H9 (cell line): ENCODE results near the gene RUNDC1. TPM values are rescaled to one million over a fixed set of nuclear protein-coding genes. Genes with fewer than 3 reads are reported as not detected.

Source experiments
- DNase-seq: peaks from one replicate; pipeline ENCODE4 v3.0.0-alpha.2; 2017
- H2AFZ ChIP-seq: one replicate; pipeline ENCODE4 v1.6.1; 2013; ENCODE audit warnings: mild to moderate bottlenecking, low read length, control low read depth, moderate library complexity
- H2AK5ac ChIP-seq: 2 replicates; pipeline ENCODE4 v1.6.1; 2013; ENCODE audit warnings: low read length, control low read depth, mixed read lengths; ENCODE audit not compliant: insufficient read length
- H2BK120ac ChIP-seq: one replicate; pipeline ENCODE4 v1.6.1; 2013; ENCODE audit warnings: low read depth, mild to moderate bottlenecking, low read length, control low read depth, inconsistent platforms; ENCODE audit not compliant: poor library complexity, severe bottlenecking
- H2BK12ac ChIP-seq: 2 replicates; pipeline ENCODE4 v1.6.1; 2013; ENCODE audit warnings: low read length, control low read depth, mixed read lengths, low read depth; ENCODE audit not compliant: insufficient read length
- H2BK15ac ChIP-seq: 2 replicates; pipeline ENCODE4 v1.6.1; 2013; ENCODE audit warnings: low read depth, low read length, control low read depth
- H2BK20ac ChIP-seq: one replicate; pipeline ENCODE4 v1.6.1; 2013; ENCODE audit warnings: low read depth, mild to moderate bottlenecking, low read length, control low read depth, inconsistent platforms; ENCODE audit not compliant: poor library complexity, severe bottlenecking
- H2BK5ac ChIP-seq: 2 replicates; pipeline ENCODE4 v1.6.1; 2013; ENCODE audit warnings: low read length, control low read depth, mixed read lengths; ENCODE audit not compliant: insufficient read length
- H3K14ac ChIP-seq: 2 replicates; pipeline ENCODE4 v1.6.1; 2013; ENCODE audit warnings: low read length, control low read depth; ENCODE audit not compliant: insufficient read depth
- H3K18ac ChIP-seq: 2 replicates; pipeline ENCODE4 v1.6.1; 2013; ENCODE audit warnings: low read depth, mild to moderate bottlenecking, mixed read lengths, low read length, control low read depth; ENCODE audit not compliant: insufficient read length
- H3K23ac ChIP-seq: 2 replicates; pipeline ENCODE4 v1.6.1; 2013; ENCODE audit warnings: low read length, control low read depth, mixed read lengths, low read depth; ENCODE audit not compliant: insufficient read length
- H3K23me2 ChIP-seq: 2 replicates; pipeline ENCODE4 v1.6.1; 2013; ENCODE audit warnings: low read depth, mild to moderate bottlenecking, mixed read lengths, low read length, control low read depth; ENCODE audit not compliant: insufficient read length, poor library complexity, severe bottlenecking
- H3K27ac ChIP-seq: 2 replicates; pipeline ENCODE4 v1.5.1; 2013; ENCODE audit warnings: low read length, control low read depth, mixed read lengths, low read depth; ENCODE audit not compliant: insufficient read length
- H3K27me3 ChIP-seq: 2 replicates; pipeline ENCODE4 v1.6.1; 2013; ENCODE audit warnings: low read length, control low read depth, inconsistent platforms; ENCODE audit not compliant: insufficient read depth
- H3K4ac ChIP-seq: 2 replicates; pipeline ENCODE4 v1.6.1; 2013; ENCODE audit warnings: low read depth, mild to moderate bottlenecking, control low read depth, inconsistent platforms, low read length, moderate library complexity
- H3K4me1 ChIP-seq: 2 replicates; pipeline ENCODE4 v1.6.1; 2013; ENCODE audit warnings: low read length, control low read depth, inconsistent platforms; ENCODE audit not compliant: insufficient read depth
- H3K4me2 ChIP-seq: 2 replicates; pipeline ENCODE4 v1.6.1; 2013; ENCODE audit warnings: low read length, control low read depth, mixed read lengths; ENCODE audit not compliant: insufficient read length, insufficient read depth
- H3K56ac ChIP-seq: 2 replicates; pipeline ENCODE4 v1.6.1; 2013; ENCODE audit warnings: low read depth, mild to moderate bottlenecking, mixed read lengths, low read length, control low read depth; ENCODE audit not compliant: insufficient read length
- H3K79me1 ChIP-seq: 2 replicates; pipeline ENCODE4 v1.6.1; 2013; ENCODE audit warnings: low read depth, mild to moderate bottlenecking, moderate library complexity, low read length, control low read depth, inconsistent platforms; ENCODE audit not compliant: insufficient read depth, poor library complexity, severe bottlenecking
- H3K79me2 ChIP-seq: 2 replicates; pipeline ENCODE4 v1.6.1; 2013; ENCODE audit warnings: low read length, control low read depth, inconsistent platforms; ENCODE audit not compliant: insufficient read depth
- H3K9ac ChIP-seq: 2 replicates; pipeline ENCODE4 v1.6.1; 2013; ENCODE audit warnings: low read length, control low read depth, mixed read lengths; ENCODE audit not compliant: insufficient read length; ENCODE audit errors: extremely low read depth
- H3K9me3 ChIP-seq: one replicate; pipeline ENCODE4 v1.6.1; 2013; ENCODE audit warnings: low read depth, low read length, inconsistent platforms; ENCODE audit not compliant: control insufficient read depth
- H3T11ph ChIP-seq: one replicate; pipeline ENCODE4 v1.6.1; 2013; ENCODE audit warnings: mild to moderate bottlenecking, low read length, control low read depth, inconsistent platforms
- H4K20me1 ChIP-seq: one replicate; pipeline ENCODE4 v1.6.1; 2013; ENCODE audit not compliant: control insufficient read depth, insufficient read length, insufficient read depth
- H4K5ac ChIP-seq: 2 replicates; pipeline ENCODE4 v1.6.1; 2013; ENCODE audit warnings: low read depth, mild to moderate bottlenecking, mixed read lengths, low read length, control low read depth; ENCODE audit not compliant: insufficient read length
- H4K8ac ChIP-seq: replicated peaks from 2 replicates; pipeline ENCODE4 v1.6.1; 2013; ENCODE audit warnings: low read length, control low read depth, mixed read lengths, low read depth; ENCODE audit not compliant: insufficient read length
- H4K91ac ChIP-seq: 2 replicates; pipeline ENCODE4 v1.6.1; 2013; ENCODE audit warnings: low read depth, mild to moderate bottlenecking, moderate library complexity, mixed read lengths, low read length, control low read depth; ENCODE audit not compliant: insufficient read length
- H3K27ac Mint-ChIP-seq, 3 experiments: 2 replicates in 2 of 3; 3 replicates in 1 of 3; pipeline ENCODE4 v1.8.0; 2020 to 2021; ENCODE audit warnings: mixed read lengths in 3 of 3, mild to moderate bottlenecking in 1 of 3, moderate library complexity in 1 of 3
- H3K27me3 Mint-ChIP-seq: 2 replicates; pipeline ENCODE4 v1.8.0; 2021; ENCODE audit warnings: low read depth, mild to moderate bottlenecking, moderate library complexity, mixed read lengths
- H3K36me3 Mint-ChIP-seq, 3 experiments: 2 replicates in 2 of 3; 3 replicates in 1 of 3; pipeline ENCODE4 v1.8.0; 2020 to 2021; ENCODE audit warnings: low read depth in 3 of 3, mixed read lengths in 3 of 3; ENCODE audit not compliant: insufficient read depth in 1 of 3
- H3K4me1 Mint-ChIP-seq, 2 experiments: 2 replicates each; pipeline ENCODE4 v1.8.0; 2020; ENCODE audit warnings: mixed read lengths in 2 of 2
- H3K4me3 Mint-ChIP-seq, 2 experiments: 2 replicates in 1 of 2; 3 replicates in 1 of 2; pipeline ENCODE4 v1.8.0; 2020 to 2021; ENCODE audit warnings: mild to moderate bottlenecking in 2 of 2, mixed read lengths in 2 of 2, moderate library complexity in 1 of 2
- H3K9me3 Mint-ChIP-seq, 2 experiments: 2 replicates in 1 of 2; 3 replicates in 1 of 2; pipeline ENCODE4 v1.8.0; 2020; ENCODE audit warnings: mild to moderate bottlenecking in 2 of 2, mixed read lengths in 2 of 2, moderate library complexity in 1 of 2
- WGBS: extraction: QIAGEN DNeasy Blood & Tissue Kit; methylation state at CpG from one replicate; pipeline ENCODE4 v1.1.7; 2013; ENCODE audit warnings: missing lambda C conversion rate, low lambda C conversion rate, mixed read lengths; ENCODE audit not compliant: insufficient read length; ENCODE audit errors: extremely low coverage; 5-methylcytosine and 5-hydroxymethylcytosine counted together
- total RNA-seq: library from RNA; stranded (reverse); gene quantifications from 2 replicates; pipeline ENCODE4 v1.2.1, GENCODE V29; 2021
- TF ChIP-seq, protein P1 (sequence below): fragments of 200-600 bp; sonication (generic); conservative IDR thresholded peaks from 3 replicates; pipeline ENCODE4 v1.8.0; 2021; ENCODE audit warnings: antibody characterized with exemption, mild to moderate bottlenecking

Gene RUNDC1
- total RNA-seq, 1 experiment from 2014 or later = 18.8 TPM

DNA sequence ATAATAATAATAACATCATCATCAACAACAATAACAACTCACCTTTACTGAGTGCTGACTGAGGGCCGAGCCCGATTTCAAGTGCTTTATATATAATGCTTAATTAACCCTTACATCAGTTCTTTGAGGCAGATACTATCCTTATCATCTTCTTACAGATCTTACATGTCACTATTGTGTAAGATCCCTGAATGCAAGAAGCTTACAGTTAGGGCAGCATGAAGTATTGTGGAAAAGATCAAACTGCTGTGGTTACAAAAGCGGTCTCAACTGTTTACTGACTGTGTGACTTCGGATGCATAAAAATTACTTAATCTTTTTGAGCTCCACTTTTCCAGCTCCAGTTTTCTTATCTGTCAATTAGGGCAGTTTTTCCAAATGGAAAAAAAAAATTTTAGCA, 38.6 kb downstream of the RUNDC1 start:
- Histone ChIP-seq H3K4me1 (peaks cover 3% of the 10 kb centered on the region), H3K56ac (no peak overlapping the region), H3K14ac (no peak overlapping the region), H3K27me3 (no peaks in the 10 kb centered on the region), H3K9me3 (no peaks in the 10 kb centered on the region), H2AK5ac (no peak overlapping the region), H3T11ph (no peak overlapping the region), H4K91ac (no peak overlapping the region), H3K18ac (no peak overlapping the region), H3K9ac (no peak overlapping the region), H3K27ac (no peak overlapping the region), H4K20me1 (no peaks in the 10 kb centered on the region), H2BK15ac (no peak overlapping the region), H3K23me2 (peaks cover 5% of the 10 kb centered on the region), H3K4ac (no peak overlapping the region), H2BK20ac (no peak overlapping the region), H2BK5ac (no peak overlapping the region), H2AFZ (no peak overlapping the region), H3K79me2 (no peaks in the 10 kb centered on the region; the same call in 1 of the 2 replicates), H2BK120ac (no peak overlapping the region), H2BK12ac (no peak overlapping the region), H3K23ac (no peak overlapping the region), H4K5ac (no peak overlapping the region), H4K8ac (no peak overlapping the region), H3K4me2 (no peak overlapping the region), H3K79me1 (no peaks in the 10 kb centered on the region)
- Mint-ChIP-seq H3K4me3 (no peak overlapping the region), H3K4me1 (peaks cover 27 to 54% of the 10 kb centered on the region in 2 experiments), H3K36me3 (peaks cover 11 to 47% (median 45%) of the 10 kb centered on the region in 3 experiments; a peak in 6 of 7 replicates), H3K9me3 (no peaks in the 10 kb centered on the region), H3K27ac (no peak overlapping the region), H3K27me3 (no peaks in the 10 kb centered on the region)
- no CpG with 5 or more reads among the region's 4 CpGs for WGBS
- TF ChIP-seq, protein P1, sequence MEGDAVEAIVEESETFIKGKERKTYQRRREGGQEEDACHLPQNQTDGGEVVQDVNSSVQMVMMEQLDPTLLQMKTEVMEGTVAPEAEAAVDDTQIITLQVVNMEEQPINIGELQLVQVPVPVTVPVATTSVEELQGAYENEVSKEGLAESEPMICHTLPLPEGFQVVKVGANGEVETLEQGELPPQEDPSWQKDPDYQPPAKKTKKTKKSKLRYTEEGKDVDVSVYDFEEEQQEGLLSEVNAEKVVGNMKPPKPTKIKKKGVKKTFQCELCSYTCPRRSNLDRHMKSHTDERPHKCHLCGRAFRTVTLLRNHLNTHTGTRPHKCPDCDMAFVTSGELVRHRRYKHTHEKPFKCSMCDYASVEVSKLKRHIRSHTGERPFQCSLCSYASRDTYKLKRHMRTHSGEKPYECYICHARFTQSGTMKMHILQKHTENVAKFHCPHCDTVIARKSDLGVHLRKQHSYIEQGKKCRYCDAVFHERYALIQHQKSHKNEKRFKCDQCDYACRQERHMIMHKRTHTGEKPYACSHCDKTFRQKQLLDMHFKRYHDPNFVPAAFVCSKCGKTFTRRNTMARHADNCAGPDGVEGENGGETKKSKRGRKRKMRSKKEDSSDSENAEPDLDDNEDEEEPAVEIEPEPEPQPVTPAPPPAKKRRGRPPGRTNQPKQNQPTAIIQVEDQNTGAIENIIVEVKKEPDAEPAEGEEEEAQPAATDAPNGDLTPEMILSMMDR = no peak
- no peak for DNase-seq
